Type B pancreatic cell (in vitro differentiated cells): ENCODE measurements around the gene WDR91. TPM values are rescaled to one million over a fixed set of nuclear protein-coding genes. Genes with fewer than 3 reads are reported as not detected.
A peak's percentile ranks its signal among the peaks of the same experiment; 100 is the strongest.

ENCODE experiments used
- DNase-seq: peaks from one replicate; pipeline ENCODE4 v3.0.0; 2021; ENCODE audit warnings: mixed read lengths; ENCODE audit not compliant: unreplicated experiment; ENCODE audit errors: extremely low spot score
- H3K27ac Mint-ChIP-seq: 2 replicates; pipeline ENCODE4 v1.8.0; 2021; ENCODE audit warnings: mild to moderate bottlenecking, mixed read lengths
- H3K27me3 Mint-ChIP-seq: 2 replicates; pipeline ENCODE4 v1.8.0; 2021; ENCODE audit warnings: mixed read lengths
- H3K36me3 Mint-ChIP-seq: 2 replicates; pipeline ENCODE4 v1.8.0; 2021; ENCODE audit warnings: mixed read lengths
- H3K4me1 Mint-ChIP-seq: one replicate; pipeline ENCODE4 v1.8.0; 2021; ENCODE audit warnings: mixed read lengths; ENCODE audit not compliant: unreplicated experiment
- H3K4me3 Mint-ChIP-seq: 2 replicates; pipeline ENCODE4 v1.8.0; 2021; ENCODE audit warnings: mild to moderate bottlenecking, mixed read lengths
- H3K9me3 Mint-ChIP-seq: 2 replicates; pipeline ENCODE4 v1.8.0; 2021; ENCODE audit warnings: mixed read lengths
- total RNA-seq: library from RNA; stranded (reverse); gene quantifications from 2 replicates; pipeline ENCODE4 v1.2.1, GENCODE V29; 2021; ENCODE audit warnings: low replicate concordance
- TF ChIP-seq, protein P1 (sequence below): fragments of 200-600 bp; sonication (generic); conservative IDR thresholded peaks from 2 replicates; pipeline ENCODE4 v1.5.0; 2021; ENCODE audit warnings: antibody characterized with exemption, mild to moderate bottlenecking

WDR91 gene
- total RNA-seq, 1 donor from 2014 or later, result 25.8 TPM

DNA sequence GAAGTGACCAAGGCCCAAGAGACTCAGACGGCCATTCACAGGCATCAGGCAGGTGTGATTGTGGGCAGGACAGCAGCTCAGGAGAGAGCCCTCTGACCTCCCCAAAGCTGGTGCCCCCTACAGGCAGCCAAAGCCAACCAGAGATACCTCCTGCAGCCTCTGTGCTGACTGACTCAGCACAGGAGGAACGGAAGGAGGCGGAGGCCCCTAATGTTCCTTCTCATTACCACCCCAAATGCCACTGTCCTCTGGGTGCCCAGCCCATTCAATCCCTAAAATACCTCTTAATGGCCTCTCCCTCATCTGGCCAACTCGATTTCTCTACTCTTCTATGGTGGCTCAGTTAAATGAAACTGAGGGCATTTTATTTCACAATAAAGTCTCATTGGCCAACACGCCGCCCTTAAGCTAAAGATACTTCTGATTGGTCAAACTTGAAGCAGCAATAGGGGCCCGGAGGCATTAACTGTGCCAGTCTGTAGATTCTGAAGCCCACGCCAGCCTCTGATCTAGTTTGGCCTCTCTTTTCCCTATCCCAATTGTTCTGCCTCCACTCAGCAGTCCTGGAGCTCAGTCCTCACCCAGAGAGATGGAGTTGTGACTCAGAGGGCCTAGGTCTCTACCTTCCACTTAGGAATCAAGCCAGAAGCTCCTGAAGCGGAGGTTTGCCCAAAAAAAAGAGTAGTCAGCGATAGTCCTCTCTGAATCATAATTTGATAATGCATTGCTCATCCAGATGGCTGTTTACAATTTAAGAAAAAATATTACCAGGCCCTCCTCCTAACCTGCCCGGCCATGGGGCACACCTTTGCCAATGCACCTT is 42.0 kb downstream of the WDR91 start:
- peaks cover 26% of the 10 kb centered on the region for H3K4me1 Mint-ChIP-seq
- peak overlapping the region; percentile 92 for H3K4me3 Mint-ChIP-seq
- TF ChIP-seq, protein P1, sequence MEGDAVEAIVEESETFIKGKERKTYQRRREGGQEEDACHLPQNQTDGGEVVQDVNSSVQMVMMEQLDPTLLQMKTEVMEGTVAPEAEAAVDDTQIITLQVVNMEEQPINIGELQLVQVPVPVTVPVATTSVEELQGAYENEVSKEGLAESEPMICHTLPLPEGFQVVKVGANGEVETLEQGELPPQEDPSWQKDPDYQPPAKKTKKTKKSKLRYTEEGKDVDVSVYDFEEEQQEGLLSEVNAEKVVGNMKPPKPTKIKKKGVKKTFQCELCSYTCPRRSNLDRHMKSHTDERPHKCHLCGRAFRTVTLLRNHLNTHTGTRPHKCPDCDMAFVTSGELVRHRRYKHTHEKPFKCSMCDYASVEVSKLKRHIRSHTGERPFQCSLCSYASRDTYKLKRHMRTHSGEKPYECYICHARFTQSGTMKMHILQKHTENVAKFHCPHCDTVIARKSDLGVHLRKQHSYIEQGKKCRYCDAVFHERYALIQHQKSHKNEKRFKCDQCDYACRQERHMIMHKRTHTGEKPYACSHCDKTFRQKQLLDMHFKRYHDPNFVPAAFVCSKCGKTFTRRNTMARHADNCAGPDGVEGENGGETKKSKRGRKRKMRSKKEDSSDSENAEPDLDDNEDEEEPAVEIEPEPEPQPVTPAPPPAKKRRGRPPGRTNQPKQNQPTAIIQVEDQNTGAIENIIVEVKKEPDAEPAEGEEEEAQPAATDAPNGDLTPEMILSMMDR, result peak; percentile 47
- H3K36me3 Mint-ChIP-seq, result peaks cover 21% of the 10 kb centered on the region
- peak overlapping the region; percentile 81 for H3K27ac Mint-ChIP-seq
- H3K9me3 Mint-ChIP-seq, result no peaks in the 10 kb centered on the region
- no peaks in the 10 kb centered on the region for H3K27me3 Mint-ChIP-seq
- DNase-seq, result no peak

DNA sequence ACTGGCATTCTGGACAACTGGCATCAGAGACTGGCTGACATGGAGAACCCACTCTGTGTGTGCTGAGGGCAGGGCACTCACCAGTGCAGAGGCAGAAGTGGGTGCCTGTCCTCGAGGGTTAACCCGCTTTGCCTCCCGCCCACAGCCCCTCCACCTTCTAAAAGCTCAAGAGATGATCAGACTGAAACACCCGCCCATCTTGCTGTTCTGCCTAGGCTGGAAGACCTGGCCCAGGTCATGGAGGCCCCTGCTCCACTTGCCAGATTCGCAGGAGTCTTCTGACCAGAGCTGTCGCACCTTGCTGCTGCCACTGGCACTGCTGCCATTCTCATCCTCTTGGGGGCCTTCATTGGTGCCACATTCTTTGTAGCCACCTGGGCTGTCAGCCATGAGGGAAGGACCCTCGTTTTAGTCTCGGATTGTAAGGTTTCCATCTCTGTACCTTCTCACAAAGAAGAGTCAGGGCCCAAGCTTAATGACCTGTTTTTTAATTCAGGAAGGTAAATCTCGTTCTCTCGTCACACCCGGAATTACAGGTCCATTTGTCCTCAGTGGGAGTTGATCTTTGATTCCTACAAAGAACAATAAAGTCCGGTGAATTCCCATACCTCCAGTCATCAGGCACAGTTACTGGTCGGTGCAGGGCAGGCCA is 42.7 kb downstream of the WDR91 start:
- peaks cover 5% of the 10 kb centered on the region for H3K9me3 Mint-ChIP-seq
- TF ChIP-seq, protein P1, result no peak
- no peak overlapping the region for H3K27ac Mint-ChIP-seq
- H3K27me3 Mint-ChIP-seq, result no peaks in the 10 kb centered on the region
- H3K4me1 Mint-ChIP-seq, result peaks cover 26% of the 10 kb centered on the region
- H3K36me3 Mint-ChIP-seq, result peaks cover 27% of the 10 kb centered on the region
- DNase-seq, result no peak
- H3K4me3 Mint-ChIP-seq, result peak overlapping the region; percentile 92

DNA sequence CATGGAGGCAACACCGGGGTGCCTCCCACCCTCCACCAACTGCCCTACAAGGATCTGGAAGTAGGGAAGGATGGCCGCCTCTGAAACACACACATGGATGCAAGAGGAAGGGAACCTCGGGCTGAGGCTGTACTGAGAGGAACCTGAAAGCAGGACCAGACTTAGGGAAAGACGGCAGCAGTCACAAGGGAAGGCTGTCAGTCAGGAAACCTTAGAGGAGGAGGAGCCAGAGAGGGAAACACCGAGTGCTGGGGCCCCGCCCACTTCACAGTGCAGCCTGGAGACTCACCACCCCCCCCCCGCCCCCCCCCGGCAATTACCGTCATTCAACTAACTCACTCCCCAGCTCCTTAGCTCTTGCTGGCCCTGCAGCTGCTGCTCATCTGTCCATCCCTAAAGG is 43.3 kb downstream of the WDR91 start:
- TF ChIP-seq, protein P1, result no peak
- H3K4me1 Mint-ChIP-seq, result peaks cover 26% of the 10 kb centered on the region
- DNase-seq, result no peak
- H3K36me3 Mint-ChIP-seq, result peaks cover 28% of the 10 kb centered on the region
- peak overlapping the region; percentile 52 for H3K4me3 Mint-ChIP-seq
- H3K27ac Mint-ChIP-seq, result no peak overlapping the region
- H3K27me3 Mint-ChIP-seq, result no peaks in the 10 kb centered on the region
- H3K9me3 Mint-ChIP-seq, result peaks cover 5% of the 10 kb centered on the region

DNA sequence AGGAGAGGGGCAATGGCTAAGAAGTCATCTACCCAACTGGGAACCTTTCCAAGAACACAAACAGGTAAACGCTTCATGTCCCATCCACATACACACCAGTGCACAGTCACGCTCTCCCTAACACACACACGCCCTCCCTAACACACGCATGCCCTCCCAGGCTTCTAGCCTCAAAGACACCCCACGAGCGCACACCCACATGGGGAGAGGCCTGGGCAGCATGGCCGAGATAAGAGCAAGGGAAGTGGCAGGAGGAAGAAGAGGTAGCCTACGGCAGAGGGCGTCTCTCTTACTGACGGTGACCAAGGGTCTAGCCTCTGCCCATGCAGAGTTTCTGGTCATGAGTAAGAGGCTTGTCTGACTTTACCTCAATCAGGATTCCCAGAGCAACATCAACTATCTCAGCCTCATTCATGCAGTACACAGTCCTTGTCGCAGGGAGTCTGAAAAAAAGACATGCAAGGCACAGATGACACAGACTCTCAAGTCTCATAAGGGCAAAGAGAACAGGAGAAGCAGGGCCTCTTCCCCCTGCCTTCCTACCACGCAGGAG is 43.9 kb downstream of the WDR91 start:
- no peak overlapping the region for H3K27ac Mint-ChIP-seq

GRCh38 chr7:135166338-135166990 is 44.9 kb downstream of the WDR91 start:
- peaks cover 5% of the 10 kb centered on the region for H3K9me3 Mint-ChIP-seq
- no peak overlapping the region for H3K4me3 Mint-ChIP-seq
- H3K36me3 Mint-ChIP-seq, result peaks cover 38% of the 10 kb centered on the region
- no peak overlapping the region for H3K27ac Mint-ChIP-seq
- H3K27me3 Mint-ChIP-seq, result no peaks in the 10 kb centered on the region
- DNase-seq, result no peak
- H3K4me1 Mint-ChIP-seq, result peaks cover 27% of the 10 kb centered on the region
- TF ChIP-seq, protein P1, result no peak

More for the DNA sequence above, 43.9 kb downstream of the WDR91 start:
- peaks cover 33% of the 10 kb centered on the region for H3K36me3 Mint-ChIP-seq
- peaks cover 5% of the 10 kb centered on the region for H3K9me3 Mint-ChIP-seq
- peaks cover 26% of the 10 kb centered on the region for H3K4me1 Mint-ChIP-seq
- no peak for DNase-seq
- peak overlapping the region; percentile 59 for H3K4me3 Mint-ChIP-seq
- TF ChIP-seq, protein P1, result no peak
- H3K27me3 Mint-ChIP-seq, result no peaks in the 10 kb centered on the region
